NCI-H510A treated with DMSO at 0.1 percent for 48 hours (cell line): ENCODE data around the gene DCAF16.
A peak's percentile ranks its signal among the peaks of the same experiment; 100 is the strongest.
"Not testable (repeated sequence)": the region's sequence is repeated elsewhere in the genome, so short reads cannot be mapped to it uniquely, and the experiment has no call there.

Source experiments
- DNase-seq: peaks from one replicate; lab custom pipeline; 2025; lab: John Stamatoyannopoulos, UW

DCAF16 gene

DNA sequence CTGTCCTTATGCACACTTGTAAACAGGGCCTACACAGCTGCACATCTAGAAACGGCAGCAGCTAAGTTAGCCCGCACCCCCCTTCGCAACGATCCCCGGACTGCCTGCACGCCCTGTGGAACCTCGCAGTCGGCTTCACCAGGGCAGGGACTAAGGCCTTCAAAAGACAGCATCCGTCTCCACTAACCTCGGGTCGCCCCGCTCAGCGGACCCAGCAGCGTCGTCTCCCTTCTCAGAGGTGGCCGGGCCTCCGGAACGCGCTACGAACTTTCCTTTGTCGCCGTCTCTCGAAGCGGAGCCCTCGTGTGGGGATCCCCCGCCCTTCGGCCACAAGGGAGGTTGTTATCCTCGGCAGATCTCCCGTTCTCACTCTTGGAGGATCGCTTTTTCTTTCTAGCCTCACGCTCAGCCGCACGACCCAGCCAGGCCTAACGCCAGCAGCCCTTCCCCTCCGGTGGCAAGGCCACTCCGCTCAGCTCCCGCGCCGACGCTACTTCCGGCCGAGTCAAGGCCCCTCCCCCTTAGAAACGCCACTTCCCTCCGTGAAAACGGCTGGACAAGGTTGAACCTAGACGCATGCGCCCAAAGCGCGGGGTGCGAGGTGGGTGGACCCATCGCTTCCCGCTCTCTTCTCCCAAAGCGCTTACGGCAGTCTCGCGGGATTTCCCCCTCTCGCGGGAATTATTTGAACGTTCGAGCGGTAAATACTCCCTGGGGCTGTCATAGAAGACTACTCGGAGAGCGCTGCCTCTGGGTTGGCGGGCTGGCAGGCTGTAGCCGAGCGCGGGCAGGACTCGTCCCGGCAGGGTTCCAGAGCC is at the start of gene DCAF16, which contains the start of gene NCAPG:
Gene DCAF16, minus strand, starts transcription at position 498 of the 818 bp plus-strand sequence. CDS start 6,616 bp downstream, outside the sequence.
Gene NCAPG, plus strand, starts transcription at position 720 of the 818 bp plus-strand sequence. CDS start 99 bp downstream, outside the sequence.
- peak; percentile 91 for DNase-seq

DNA sequence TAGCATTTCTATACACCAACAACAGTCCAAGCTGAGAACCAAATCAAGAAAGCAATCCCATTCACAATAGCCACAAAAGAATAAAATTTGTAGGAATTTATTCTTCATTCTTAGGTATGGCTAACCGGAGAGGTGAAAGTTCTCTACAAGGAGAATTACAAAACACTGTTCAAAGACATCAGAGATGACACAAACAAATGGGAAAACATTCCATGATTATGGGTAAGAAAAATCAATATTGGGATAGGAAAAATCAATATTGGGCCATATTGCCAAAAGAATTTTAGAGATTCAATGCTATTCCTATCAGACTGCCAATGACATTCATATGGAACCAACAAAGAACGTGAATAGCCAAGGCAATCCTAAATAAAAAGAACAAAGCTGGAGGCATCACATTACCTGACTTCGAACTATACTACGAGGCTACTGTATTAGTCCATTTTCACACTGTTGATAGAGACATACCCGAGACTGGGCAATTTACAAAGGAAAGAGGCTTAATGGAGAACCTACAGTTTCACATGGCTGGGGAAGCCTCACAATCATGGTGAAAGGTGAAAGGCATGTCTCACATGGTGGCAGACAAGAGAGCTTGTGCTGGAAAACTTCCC is 49.3 kb upstream of the DCAF16 start:
- no peak for DNase-seq

DNA sequence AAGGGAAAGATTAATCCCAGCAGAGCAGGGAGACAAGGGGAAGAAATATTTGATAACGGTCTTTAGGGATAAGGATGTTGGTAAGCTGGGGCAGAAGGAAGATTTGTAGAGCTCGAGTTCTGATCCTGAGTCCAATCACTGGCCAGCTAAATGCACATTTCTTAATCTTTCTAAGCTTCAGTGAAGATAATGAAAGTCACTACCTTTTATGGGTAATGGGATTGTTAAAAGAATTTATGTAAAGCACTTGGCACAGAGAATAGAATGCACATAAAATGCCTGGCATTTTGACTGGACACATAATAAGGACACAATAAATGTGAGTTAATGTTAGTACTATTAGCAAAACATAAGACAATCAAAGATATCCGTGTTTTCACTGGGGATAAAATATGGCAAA is 43.5 kb upstream of the DCAF16 start:
- no peak for DNase-seq

DNA sequence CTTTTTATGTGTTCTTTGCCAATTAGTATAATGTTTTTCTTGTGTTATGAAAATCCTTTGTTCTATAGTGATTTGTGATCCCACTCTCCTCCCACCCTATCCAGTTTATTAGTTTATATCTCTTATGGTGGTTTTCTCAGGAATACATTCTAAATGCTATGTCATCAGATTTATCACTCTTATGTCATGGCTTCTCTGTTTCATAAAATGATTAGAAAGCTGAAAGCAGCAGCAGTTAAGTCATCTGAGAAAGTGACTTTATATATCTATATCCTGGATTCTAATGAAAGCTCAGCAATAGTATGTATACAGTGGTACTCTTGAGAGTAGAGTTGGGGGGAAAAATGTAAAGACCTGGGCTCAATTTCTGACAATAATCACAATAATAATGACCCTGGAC is 41.4 kb upstream of the DCAF16 start:
- no peak for DNase-seq

DNA sequence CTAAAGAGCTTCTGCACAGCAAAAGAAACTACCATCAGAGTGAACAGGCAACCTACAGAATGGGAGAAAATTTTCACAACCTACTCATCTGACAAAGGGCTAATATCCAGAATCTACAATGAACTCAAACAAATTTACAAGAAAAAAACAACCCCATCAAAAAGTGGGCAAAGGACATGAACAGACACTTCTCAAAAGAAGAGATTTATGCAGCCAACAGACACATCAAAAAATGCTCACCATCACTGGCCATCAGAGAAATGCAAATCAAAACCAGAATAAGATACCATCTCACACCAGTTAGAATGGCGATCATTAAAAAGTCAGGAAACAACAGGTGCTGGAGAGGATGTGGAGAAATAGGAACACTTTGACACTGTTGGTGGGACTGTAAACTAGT is 39.7 kb upstream of the DCAF16 start:
- DNase-seq = not testable (repeated sequence)

DNA sequence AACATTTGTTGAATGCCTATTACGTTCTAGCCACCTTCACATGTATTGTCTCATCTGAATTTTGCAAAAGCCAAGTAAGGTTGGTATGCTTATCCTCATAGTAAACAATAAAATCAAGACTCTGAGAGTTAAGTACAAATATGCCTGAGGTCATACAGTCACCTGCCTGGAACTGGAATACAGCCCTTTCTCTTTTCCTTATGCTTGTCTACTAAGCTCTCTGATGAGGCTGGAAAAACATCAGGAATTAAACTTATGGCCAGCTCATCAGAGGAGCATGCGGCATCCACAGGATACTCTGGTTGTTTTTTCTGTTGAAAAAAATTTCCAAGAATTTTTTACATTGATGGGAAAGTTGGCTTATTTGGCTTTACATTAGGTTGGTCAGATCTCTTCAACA is 35.7 kb upstream of the DCAF16 start:
- no peak for DNase-seq

DNA sequence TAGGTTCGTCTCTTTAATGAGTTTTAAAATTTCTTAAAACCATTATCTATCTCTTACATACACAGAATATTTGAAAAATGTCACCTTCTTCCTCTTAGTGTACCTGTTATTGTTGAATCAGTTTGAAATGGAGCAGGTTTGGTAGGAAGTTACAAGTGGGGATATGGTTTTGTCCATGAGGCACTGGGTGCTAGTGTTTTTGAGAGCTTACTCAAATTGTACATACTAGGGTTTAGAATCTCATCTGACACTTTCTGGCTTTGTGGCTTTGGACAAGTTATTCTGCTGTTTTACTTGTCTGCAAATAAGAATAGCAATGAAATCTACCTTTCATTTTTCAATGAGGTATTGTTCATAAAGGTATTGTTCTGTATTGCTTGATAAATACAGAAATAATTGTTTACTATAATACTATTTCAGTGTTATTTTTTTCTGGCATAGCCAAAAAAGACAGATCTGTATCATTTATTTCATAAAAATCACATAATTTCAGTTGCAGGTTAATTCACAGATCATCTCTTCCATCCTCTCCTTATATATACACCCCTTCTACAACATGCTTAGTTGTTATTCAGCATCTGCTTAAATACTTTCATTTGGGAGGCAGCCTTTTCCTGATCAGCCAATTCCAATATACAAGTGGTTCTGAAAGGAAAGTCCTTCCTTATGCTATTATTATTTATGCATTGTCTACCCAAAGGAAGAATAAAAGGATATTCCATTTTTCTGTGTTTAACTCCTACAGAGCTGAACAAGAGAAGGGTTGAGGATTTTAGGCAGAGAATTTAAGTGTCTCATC is 13.5 kb upstream of the DCAF16 start:
- no peak for DNase-seq

DNA sequence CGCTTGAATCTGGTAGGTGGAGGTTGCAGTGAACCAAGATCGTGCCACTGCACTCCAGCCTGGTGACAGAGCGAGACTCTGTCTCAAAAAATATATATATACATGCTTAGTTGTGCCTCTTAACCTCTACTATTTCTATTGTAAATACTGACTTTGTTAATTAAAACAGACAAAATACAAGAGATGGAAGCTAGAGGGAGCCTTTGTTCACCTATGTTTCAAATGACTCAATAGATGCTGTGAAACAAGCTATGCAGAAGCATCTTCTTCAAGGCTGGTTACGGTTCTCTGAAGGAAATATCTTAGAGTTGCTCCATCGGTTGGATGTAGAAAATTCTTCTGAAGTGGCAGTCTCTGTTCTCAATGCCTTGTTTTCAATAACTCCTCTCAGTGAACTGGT is 6.5 kb upstream of the DCAF16 start:
- peak; percentile 10 for DNase-seq

DNA sequence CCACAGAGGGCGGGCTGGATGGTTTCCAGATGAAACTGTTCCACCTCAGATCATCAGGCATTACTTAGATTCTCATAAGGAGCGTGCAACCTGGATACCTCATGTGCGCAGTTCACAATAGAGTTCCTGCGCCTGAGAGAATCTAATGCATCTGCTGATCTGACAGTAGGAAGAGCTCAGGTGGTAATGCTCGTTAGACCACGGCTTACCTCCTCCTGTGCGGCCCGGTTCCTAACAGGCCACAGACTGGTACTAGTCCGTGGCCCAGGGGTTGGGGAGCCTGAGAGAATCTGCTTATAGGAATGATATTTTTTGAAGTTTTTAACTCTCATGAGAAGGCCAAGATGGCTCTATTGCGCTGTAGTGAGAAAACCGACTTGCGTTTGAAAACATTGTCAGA is 5.6 kb upstream of the DCAF16 start:
- no peak for DNase-seq

DNA sequence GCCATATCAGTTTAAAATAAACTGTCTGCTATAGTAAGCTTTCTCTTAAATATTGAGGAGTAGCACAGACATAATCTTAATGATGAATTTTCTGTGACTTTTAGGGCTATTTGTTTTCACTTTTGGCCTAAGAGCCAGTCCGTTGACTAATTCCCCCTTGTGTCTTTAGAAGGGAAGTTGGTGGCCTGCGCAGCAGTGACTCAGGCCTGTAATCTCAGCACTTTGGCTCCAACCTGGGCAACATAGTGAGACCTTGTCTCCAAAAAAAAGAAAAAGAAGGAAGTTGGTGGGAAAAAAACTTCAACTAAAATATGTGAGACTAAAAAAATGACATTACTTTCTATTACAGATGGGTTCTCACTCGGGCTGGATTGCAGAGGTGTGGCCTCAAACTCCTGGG is 3.6 kb upstream of the DCAF16 start:
- DNase-seq = no peak

DNA sequence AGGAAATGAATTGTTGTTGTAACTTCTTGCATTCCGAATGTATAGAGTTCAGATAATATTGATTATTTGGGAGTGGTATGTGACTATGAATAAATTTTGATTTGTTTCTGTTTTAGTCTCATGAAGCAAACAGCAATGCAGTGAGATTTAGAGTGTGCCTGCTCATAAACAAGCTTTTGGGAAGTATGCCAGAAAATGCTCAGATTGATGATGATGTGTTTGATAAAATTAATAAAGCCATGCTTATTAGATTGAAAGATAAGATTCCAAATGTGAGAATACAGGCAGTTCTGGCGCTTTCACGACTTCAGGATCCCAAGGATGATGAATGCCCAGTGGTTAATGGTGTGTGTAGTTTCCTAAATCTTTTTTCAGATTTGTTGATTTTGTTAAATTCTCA is 2.2 kb upstream of the DCAF16 start:
- DNase-seq = no peak

DNA sequence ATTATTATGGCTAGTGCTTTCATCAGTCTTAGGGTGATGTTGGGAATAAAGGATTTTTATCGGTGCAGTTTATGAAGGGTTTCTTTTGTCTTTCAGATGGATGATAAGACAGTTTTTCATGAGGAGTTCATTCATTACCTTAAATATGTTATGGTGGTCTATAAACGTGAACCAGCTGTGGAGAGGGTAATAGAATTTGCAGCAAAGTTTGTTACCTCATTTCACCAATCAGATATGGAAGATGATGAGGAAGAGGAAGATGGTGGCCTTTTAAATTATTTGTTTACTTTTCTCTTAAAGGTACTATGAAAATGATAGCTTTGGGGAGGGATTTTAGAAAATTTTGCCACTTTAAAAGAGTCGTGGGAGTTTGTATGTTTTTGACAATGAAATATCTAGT is 1.6 kb upstream of the DCAF16 start:
- DNase-seq = no peak

DNA sequence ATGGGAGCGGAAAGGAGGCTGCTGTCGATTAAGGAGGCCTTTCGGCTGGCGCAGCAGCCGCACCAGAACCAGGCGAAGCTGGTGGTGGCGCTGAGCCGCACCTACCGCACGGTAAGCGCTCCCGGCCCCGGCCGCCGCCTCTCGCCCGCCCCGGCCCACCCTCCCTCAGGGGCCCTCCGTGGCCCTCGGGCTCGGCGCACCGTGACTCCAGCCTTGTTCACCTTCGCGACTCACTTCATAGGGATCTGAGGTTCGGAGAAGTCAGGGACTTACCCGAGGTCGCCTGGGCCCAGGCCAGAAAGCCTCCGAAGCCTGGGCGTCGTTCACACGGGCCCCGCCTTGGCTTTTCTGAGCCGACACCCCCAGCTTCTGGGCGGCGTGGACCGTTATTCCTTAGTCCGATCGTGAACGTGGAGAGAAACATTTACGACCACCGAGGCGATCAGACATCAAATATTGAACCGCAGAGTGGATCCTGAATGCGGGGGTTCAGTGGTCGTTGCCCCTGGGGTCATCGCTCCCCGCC is 584 bp upstream of the DCAF16 start:
- peak; percentile 3 for DNase-seq

DNA sequence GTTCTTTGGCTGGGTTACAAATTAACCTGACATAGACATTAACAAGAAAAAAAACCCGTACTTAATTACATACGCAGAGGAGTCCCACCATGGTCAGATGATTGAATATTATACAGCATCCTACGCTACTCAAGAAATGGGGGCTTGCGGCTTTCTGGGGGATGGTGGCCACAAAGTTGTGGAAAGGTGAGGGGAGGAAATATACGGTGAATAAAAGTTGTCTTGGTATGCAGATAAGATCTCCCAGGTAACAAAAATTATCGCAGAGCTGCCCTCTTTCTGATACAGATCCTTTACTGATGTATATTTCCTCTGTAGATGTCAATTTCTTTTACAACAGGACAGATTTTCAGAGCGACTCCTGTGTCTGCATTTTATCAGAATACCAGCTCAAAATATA is 890 bp downstream of the DCAF16 start:
- DNase-seq = no peak

DNA sequence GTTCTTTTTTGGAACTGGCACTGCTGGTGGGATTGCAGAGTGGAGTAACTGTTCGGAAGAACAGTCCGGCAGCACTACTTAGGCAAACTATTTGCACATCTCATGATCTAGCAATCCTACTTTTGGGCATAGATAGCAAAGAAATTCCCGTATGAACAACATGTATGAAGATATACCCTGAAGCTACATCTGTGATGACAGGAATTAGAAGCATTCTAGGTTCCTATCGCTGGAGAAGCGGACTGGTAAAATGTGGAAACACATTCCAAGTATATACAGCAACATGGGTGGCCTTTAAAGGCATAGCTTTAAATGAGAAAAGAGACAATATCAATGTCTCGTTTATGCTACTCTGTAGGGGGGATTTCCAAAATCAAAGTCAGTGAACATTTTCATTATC is 3.1 kb downstream of the DCAF16 start:
- DNase-seq = no peak

DNA sequence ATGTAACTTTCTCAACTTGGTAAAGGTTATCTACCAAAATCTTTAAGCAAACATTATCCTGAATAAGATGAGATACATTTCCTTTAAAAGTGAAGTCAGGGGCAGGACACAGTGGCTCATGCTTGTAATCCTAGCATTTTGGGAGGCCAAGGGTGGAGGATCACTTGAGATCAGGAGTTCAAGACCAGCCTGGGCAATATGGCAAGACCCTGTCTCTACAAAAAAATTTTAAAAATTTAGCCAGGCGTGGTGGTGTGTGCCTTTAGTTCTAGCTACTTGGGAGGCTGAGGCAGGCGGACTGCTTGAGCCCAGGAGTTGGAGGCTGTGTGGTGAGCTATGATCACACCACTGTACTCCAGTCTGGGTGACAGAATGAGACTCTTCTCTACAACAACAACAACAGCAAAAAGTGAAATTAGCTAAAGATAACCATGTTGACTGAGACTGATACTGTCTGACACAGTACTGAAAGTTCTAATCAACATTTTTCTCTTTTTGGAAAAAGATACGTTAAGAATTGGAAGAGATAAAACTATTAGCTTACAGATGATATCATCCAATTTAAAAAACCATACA is 4.9 kb downstream of the DCAF16 start:
- no peak for DNase-seq

DNA sequence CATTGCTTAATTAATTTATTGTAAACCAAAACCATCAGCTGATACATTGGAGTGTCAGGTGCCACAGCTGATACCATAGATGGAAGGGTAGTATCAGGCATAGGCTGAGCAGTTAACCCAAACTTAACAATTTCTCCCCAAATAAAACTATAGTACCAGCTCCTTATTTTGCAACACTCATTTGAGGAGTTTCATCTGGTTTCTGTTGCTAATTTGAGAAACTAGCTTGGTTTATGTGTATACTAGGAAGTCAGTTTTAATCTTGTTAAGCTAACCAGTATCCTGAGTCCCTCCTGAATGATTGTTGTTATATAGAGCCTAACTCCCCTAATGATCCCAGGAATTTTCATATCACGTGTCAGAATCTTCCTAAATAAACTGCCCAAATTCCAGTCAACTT is 12.7 kb downstream of the DCAF16 start:
- no peak for DNase-seq

DNA sequence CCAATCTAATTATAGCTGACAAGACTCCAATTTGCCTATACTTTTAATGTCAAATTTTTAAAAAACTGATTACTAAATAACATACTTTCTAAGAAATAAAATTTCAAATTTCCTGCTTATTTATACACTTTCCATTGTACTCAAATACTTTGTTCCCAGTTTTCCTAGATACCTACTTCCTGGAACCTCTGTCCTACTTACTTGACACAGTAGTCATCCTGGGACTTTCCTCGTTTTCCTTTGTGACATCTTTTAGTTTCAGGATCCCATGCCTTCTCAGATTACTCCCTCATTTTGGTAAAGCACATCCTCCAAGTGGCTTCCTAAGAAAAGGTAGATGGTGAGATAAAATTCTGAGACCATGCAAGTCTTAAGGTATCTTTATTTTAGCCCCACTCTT is 15.8 kb downstream of the DCAF16 start:
- no peak for DNase-seq

DNA sequence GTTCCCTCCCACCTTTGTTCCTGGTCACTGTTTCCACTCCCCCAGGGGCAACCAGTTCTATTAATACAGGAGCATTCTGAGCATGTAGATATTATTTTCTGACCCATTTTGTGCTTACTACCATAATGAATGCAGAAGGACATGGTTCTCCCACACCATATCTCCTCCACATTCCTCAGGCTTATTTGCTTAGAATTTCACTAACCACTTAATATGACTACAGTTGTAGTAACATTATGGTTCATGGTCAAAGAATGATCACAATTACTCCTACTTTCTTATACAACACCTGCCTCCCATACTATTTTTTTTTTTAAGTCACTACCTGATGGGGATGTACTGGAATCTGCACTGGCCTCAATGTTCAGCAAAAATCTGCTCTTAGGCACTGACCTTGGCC is 21.6 kb downstream of the DCAF16 start:
- DNase-seq = no peak

DNA sequence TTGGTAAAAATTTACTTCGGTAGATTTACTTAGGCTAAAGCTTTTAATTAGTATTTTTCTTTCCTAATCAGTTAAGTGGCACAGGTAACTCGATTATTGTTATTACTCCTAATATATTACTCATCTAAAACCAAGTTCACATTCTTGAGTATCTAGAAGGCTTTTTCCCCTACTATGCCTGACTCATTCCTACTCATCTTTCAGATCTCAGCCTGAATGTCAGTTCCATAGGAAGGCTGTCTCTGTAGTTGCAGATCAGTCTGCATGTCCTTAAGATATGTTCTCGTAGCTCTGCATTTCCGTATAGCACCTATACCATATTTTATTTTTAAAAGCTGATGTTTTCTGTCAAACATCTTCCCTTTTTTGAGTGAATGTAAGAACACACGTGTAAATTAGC is 23.2 kb downstream of the DCAF16 start:
- no peak for DNase-seq

DNA sequence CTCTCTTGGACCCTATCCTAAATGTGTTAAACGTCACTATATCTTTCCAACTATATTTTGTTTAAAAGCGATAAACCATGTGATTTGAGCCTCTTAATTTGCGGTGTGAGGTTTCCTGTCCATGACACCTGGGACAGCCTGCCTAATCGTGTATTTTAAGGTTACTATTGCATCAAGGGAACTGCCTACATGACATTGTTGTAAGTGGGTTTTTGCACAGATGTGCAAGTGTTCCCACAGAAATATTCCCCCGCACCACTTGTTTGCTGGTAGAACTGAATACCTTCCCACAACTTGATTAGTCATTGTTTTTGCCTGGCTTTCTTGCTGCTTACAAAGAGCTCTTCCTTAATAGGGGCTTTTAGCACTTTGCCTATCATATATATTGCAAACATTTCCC is 24.0 kb downstream of the DCAF16 start:
- no peak for DNase-seq

DNA sequence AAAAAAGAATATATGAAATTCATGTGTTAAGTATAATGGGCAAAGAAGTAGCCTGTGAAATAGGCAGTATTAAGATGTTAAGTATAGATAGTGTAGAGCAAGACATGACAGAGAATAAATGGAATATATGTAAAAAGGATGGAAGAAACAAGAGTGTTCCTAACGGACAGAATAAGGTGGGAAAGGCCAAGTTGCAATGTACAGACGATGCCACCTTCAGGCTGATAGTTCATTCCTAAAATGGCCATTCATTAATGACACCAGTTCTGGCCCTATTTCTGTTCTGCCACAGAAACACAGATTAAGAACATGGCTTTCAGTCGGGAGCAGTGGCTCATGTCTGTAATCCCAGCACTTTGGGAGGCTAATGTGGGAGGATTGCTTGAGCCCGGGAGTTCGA is 24.7 kb downstream of the DCAF16 start:
- DNase-seq = no peak
